HPDE6-E6E7 (cell line): ENCODE data around the gene SOD2.
"Not testable (repeated sequence)": the region's sequence is repeated elsewhere in the genome, so short reads cannot be mapped to it uniquely, and the experiment has no call there.

Source experiments
- DNase-seq: peaks from one replicate; pipeline ENCODE4 v3.0.0; 2011; ENCODE audit warnings: missing footprints; ENCODE audit errors: extremely low spot score

SOD2 gene

DNA sequence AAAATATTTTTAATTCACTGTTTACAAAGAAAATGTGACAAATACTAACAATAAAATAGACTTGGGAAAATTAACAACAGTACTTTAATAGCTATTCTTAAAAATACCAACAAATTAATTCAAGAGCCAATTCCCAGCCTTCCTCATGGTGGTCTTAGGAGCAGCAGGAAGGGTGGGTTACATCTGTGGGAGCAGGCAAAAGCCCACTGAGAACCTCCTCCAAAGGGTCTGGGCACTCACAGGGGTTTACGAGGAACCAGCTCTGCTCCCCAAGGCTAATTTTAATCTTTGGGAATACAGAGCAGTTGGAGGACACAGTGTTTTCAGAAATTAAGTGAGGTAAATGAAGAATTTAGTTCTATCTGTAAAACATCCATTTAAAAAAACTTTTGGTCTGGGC is 10.2 kb downstream of the SOD2 start:
- DNase-seq = no peak

DNA sequence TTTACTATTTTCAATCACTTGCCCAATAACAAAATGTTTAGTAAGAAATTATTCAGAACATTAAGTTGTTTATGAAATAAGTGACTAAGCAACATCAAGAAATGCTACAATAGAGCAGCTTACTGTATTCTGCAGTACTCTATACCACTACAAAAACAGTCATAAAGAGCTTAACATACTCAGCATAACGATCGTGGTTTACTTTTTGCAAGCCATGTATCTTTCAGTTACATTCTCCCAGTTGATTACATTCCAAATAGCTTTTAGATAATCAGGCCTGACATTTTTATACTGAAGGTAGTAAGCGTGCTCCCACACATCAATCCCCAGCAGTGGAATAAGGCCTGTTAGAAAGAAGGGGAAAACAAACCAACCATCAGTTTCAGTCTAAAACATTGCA is 10.7 kb downstream of the SOD2 start:
- no peak for DNase-seq

DNA sequence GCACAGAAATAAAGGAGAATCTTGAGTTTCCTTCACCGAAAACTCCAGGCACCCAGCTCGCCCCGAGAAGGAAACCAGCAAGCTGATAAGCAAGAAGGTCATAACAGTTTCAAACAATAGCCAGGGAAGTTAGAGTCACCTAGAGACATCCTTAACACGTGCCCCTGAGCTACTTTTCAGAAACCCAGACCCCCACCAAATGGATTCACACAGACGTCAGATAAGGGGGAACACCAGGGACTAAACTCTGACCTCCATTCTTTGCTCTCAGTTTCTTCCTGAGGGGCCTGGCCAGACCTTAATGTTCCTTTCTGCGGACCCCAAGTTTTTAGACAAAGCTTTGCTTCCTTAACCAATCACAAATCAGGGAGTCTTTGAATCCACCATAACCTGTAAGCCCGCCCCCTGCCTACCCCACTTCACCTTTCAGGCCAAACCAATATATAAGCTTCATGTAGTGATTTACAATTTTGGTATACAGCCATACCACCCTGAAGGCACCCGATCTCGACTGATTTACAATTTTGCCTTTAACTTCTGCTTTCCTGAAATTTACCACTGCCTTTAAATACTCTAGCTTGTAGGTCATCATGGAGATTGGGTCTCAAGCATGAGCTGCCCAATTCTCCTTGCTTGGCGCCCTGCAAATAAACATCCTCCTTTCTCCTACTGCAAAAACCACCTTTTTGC is 11.7 kb downstream of the SOD2 start:
- no peak for DNase-seq

DNA sequence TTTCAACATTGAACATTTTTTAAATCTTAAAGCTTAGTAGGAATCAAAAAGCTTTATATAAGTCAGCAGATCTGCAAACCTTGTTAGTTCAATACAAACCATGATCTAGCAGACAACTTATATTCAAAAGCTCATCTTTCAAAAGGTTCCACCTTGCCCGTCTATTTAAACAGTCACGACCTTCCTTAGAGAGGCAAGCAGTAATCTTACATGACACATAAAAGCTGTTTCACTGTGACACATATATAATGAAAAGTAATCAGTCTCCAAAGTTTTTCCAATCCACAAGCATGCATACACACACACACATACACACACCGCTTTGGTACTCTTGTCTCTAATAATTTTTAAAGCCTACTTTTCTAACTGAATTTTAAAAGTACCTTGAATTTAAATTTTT is 12.9 kb downstream of the SOD2 start:
- no peak for DNase-seq

DNA sequence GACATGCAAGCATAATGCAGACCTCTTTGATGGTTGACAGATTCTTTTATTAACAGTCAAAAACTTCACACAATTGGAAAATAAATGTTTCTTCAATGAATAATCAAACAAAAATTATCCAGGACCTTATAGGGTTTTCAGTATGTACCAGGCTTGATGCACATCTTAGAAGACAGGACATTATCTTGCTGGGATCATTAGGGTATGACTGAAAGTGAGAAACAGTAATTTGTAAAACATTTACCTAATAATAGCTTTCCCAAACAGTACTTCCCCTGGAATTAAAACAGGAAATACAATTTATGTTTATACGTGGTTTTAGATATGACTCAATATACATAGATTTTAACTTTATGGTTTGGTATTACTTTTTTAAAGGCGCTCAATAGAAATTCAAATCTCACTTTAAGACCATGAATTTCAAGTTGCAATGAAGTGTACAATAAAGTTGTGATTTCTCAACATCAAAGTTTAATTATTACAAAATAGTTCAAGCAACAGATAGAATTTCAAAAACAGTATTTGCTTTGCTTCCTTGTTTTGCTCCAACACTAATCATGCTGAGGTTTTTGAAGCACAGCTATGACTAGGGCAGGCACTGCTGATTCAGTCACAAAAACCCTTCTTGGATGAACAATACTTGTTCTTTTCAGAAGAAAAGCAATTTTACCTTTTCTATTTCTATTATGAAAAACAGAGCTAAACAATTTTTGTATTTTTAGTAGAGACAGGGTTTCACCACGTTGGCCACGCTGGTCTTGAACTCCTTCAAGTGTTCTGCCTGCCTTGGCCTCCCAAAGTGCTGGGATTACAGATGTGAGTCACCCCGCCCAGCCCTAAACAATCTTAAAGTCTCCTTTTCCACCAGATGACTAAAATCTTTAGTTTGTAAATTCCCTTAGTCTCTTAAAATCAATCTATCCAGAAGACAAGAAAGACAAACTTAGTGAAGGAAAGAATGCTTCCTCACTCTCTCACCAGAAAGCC is 13.7 kb downstream of the SOD2 start:
- no peak for DNase-seq

DNA sequence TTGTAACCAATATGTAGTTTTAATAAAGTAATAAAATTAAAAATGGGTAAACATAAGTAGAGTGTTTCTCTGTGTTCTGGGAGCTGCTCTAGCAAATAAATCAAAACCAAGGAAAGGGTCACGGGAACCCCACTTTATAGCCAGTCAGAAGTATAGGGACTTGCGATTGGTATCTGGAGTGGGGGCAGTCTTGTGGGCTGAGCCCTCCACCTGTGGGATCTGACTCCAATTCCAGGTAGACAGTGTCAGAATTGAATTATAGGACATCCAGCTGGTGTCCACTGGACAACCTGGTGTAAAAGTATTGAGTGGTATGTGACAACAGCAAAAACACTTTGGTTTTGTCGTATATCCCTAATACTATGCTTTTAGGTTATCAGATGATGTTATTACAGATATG is 14.5 kb downstream of the SOD2 start:
- DNase-seq = no peak

DNA sequence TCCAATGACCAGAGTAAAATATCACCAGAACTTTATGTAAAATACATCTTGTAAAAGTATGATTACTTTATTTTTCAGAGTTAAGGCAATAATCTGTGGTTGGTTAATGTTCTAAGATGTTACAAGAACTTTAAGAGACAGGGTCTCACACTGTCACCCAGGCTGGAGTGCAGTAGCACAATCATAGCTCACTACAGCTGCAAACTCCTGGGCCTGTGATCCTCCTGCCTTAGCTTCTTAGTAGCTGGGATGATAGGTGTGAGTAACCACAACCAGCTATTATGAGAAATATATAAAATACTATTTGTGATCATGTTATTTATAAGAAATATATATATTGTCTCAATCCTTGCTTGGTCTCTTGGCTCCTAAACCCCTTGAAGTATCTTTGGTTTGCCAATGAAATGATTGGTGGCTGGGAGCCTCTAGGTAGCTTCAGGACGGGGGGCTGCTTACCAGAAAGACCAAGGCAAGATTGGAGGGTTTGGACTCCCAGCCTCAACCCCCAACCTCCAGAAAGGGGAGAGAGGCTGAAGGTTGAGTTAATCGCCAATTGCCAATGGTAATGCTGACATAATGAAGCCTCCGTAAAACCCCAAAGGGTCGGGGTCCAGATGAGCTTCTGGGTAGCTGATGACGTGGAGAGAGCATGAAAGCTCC is 15.4 kb downstream of the SOD2 start:
- DNase-seq = no peak

DNA sequence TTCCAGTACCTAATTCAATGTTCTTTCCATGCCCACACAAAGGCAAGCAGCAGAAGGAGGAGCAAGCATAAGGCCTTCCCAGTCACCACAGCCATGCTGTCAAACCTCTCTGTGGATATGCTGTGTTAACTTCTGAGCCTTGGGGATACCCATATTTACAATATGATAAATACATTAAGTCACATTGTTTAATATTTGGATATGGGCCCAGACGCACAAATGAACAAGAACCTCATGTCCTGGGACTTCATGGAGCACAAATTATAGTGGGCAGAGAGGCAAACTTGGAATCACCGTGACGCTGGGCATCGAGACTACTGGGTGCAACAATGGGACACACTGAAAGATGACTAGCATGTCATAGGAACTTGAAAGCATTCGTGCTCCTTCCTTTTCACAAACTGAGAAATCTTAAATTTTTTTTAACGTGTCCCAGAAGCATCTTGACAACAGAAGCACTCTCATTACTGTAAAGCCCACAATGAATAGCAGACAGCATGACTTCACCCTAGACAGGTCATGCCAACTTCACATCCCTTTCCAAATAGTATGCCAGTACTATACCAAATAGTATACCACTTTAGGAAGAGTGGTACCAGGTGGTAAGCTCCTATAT is 16.0 kb downstream of the SOD2 start:
- no peak for DNase-seq

DNA sequence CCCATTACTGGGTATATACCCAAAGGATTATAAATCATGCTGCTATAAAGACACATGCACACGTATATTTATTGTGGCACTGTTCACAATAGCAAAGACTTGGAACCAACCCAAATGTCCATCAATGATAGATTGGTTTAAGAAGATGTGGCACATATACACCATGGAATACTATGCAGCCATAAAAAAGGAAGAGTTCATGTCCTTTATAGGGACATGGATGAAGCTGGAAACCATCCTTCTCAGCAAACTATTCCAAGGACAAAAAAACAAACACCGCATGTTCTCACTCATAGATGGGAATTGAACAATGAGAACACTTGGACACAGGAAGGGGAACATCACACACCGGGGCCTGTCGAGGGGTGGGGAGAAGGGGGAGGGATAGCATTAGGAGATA is 16.8 kb downstream of the SOD2 start:
- not testable (repeated sequence) for DNase-seq

DNA sequence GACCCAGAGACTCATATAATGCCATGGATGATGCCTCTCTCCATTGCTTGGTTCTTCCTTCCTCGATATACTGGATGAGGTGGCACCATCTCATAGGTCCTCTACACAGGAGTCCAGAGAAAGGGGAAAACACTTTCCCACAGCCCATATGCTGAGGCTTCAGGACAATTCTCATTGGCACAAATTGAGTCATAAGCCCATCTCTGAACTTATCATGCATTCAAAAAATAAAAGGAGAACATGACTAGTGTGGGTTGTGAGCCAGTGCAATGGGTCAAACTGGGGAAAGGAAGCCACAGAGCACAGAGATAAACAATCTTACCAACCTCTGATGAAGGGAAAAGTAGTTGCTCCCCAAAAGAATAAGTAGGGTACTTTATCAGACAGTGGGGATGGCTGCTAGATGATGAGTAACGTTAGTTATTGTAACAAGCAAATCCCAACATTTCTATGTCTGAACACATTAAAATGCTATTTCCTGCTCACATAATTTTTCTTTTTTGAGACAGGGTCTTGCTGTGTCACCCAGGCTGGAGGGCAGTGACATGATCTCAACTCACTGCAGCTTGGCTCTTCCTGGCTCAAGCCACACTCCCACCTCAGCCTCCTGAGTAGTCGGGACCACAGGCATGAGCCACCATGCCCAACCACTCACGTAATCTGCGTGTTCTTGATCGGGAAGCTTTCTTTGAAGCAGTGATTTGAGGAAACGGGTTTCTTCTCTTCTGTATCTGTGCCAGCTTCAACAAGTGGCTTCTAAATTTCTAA is 27.0 kb downstream of the SOD2 start:
- DNase-seq = no peak

DNA sequence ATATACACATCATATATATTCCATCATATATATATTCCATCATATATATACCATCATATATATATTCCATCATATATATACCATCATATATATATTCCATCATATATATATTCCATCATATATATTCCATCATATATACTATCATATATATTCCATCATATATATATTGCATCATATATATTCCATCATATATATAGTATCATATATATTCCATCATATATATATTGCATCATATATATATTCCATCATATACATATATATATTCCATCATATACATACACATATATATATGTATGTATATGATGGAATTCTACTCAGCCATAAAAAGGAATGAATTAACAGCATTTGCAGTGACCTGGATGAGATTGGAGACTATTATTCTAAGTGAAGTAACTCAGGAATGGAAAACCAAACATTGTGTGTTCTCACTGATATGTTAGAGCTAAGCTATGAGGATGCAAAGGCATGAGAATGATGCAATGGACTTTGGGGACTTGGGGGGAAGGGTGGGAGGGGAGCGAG is 29.6 kb downstream of the SOD2 start:
- DNase-seq = not testable (repeated sequence)

DNA sequence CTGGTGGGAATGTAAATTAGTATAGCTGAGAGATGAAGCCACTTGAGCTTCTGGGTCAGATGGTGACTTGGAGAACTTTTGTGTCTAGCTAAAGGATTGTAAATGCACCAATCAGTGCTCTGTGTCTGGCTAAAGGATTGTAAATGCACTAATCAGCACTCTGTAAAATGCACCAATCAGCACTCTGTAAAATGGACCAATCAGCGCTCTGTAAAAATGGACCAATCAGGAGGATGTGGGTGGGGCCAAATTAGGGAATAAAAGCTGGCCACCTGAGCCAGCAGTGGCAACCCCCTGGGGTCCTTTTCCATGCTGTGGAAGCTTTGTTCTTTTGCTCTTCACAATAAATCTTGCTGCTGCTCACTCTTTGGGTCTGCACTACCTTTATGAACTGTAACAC is 31.1 kb downstream of the SOD2 start:
- DNase-seq = not testable (repeated sequence)

DNA sequence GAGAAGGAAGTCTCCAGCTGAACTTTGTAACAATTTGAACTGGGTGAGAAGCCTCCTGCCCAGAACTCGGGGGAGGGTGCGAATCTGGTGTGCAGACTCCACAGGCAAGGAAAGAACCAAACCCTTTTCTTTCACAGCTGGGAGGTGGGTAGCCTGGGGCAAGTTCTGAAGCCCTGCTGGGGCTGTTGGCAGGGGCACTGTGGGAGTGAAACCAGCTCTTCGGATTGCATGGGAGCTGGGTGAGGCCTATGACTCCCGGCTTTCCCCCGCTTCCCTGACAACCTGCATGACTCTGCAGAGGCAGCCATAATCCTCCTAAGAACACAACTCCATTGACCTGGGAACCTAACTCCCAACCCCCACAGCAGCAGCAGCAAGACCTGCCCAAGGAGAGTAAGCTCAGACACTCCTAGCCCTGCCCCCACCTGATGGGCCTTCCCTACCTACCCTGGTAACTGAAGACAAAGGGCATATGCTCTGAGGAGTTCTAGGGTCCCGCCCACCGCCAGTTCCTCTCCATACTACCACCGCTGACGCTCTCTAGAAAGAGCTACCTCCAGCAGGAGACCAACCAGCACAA is 37.5 kb downstream of the SOD2 start:
- DNase-seq = no peak

DNA sequence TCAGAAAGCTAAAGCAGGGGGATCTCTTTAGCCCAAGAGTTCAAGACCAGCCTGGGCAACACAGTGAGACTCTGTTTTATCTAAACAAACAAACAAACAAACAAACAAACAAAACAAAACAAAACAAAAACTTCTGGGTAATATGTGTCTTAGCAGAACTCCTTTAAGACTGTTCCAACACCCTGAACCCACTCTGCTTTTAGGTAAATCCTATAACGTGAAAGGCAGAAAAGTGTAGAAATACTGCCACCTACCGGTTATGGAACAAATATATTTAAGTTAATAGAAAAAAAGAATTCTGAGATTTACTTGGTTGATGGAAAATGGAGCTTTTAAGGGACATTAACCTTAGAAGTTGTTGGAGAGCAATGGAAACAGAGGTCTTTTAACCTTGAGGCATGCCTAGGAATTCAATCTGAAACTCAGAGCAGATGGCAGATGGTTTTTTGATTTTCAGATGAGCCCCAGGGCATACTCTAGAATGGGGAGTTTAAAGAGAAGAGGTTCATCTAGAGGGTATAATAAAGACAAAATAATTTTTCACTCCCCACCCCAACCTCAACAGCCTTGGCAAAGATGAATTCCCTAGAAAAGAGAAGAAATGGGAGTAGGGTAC is 38.5 kb downstream of the SOD2 start:
- DNase-seq = no peak

DNA sequence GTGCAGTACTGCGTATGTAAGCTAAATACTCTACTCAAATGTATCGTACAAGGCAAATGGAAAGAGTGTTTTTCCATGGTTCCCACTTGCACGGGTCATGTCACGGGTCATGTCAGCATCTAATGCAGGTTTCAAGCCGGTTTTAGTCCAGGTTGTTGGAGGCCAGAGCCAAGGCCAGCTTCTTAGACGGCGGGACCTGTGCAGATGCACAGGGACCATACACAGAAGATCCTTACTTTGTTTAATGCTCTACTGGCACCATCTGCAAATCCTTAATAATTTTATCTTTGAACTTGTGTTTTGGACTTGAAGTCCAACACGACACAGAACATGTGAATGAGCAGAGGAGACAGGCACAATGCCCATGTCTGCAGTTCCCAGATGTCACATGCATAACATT is 42.7 kb downstream of the SOD2 start:
- DNase-seq = no peak

DNA sequence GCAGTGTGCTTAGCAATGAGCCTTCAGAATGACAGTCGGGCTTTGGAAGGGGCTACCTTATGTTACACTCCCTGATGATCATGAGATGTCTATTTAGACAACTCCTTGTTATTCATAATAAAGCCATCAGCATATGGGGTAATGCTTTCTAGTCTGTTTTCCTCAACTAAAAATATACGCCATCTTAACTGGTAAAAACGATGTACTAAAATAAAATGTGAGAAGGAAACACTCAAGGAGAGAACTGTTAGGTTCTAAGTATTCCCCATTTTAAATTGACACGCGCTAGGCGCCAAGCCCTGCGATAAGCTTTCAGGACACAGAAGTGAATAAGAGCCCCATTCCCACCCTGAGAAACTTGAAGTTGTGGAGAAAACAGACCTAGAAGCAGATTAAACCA is 43.6 kb downstream of the SOD2 start:
- DNase-seq = no peak

DNA sequence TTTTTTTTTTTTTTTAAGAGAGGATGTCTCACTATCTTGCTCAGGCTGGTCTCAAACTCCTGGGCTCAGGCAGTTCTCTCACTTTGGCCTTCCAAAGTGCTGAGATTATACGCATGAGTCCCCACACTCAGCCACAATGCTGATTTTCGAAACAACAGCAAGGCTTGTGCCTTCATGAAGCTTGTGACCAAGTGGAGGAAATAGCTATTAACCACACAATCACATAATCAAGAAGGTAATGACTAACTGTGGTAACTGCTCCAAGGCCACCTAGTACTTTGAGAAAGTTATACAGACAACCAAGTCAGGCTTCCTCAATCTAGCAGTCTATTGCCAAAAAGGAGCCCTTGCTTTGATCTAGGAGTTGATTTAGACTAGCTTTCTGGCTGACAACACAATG is 46.3 kb downstream of the SOD2 start:
- no peak for DNase-seq

DNA sequence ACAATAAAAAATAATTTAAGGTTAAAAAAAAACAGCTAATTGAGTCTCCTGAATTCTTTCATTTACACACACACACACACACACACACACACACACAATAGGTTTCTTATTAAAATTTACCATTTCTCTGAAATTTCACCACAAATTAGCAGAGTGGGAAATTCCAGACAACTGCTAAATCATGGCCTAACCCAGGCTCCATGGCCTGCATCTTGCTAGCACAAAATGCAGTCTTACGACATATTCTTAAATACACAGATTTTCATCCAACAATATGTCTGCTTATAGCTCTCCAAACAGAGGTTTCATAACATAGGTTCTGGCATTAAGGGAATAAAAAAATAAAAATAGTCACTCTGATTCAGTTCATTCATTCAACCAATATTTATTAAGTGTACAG is 46.9 kb downstream of the SOD2 start:
- no peak for DNase-seq

DNA sequence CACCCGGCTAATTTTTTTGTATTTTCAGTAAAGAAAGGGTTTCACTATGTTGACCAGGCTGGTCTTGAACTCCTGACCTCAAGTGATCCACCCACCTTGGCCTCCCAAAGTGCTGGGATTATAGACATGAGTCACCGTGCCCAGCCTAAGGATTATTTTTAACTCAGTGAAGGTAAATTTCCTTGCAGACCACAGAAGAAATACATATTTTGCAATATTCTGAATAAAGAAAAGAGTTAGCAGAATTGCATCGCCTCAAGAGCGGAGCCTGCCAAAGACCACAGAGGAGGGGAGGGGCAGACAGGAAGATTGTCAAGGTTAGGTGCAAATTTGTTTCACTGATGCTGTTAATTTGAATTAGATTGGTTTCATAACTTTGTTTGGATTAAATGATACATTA is 47.4 kb downstream of the SOD2 start:
- no peak for DNase-seq
